ENCODE results near the gene KCNK10.

KCNK10 gene

GRCh38 chr14:88323086-88323522, at the start of gene KCNK10:
Gene KCNK10 (minus strand): TSS chr14:88323269. CDS start chr14:88322798, 471 bp downstream.
- DNase-seq (ENCODE audit: low read depth) = no peak

DNA sequence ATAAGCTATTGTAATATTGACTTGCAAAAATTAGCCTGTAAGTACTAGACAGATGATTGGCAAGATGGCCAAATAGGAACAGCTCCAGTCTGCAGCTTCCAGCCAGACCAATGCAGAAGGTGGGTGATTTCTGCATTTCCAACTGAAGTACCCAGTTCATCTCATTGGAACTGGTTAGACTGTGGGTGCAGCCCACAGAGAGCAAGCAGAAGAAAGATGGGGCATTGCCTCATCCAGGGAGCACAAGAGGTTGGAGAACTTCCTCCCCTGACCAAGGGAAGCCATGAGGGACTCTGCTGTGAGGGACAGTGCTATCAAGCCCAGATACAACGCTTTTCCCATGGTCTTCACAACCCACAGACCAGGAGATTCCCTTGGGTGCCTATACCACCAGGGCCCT, 46.4 kb upstream of the KCNK10 start:
- no peak for DNase-seq (ENCODE audit: low read depth)

DNA sequence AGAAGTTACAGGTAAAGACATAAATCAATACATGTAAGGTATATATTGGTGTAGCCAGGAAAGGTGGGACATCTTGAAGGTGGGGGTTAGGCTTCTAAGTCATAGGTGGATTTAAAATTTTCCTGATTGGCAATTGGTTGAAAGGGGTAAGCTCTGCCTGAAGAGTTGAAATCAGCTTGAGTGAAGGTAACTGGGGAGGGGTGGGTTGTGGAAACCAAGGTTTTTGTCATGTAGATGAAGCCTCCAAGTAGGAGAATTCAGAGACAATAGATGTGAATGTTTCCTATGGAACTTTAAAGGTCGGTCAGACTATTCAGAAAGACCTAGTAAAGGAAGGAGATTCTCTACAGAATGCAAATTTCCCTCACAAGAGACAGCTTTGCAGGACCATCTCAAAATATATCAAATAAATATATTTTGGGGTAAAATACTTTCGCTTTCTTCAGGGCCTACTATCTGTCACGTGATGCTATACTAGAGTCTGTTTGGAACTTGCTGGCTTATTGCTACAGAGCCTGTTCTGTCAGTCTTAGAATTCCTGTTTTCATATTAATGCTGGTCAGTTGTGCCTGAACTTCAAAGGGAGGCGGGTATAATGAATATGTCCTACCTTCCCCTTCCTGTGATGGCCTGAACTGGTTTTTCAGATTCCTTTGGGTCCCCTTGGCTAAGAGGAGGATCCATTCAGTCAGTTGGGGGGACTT, 41.8 kb upstream of the KCNK10 start:
- DNase-seq (ENCODE audit: low read depth) = no peak

DNA sequence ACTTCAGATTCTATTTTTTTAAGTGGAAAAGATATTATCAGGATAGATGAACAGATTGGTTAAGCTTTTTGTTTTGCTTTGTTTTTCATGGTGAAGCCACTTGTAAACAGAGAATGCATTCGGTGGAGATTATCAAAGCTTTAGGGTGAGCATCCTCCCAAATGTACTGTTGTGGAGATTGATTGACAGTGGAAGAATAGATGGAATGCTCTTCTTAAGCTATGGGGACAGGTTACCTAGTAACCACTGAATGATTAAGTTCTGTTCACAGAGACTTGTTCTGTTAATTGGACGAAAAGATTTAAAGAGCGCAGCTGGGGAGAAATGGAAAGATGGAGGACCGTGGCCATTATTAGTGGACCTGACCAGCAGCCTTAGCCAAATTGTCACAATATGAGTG, 40.6 kb upstream of the KCNK10 start:
- no peak for DNase-seq (ENCODE audit: low read depth)

- DNase-seq (ENCODE audit: low read depth) = no peak
These were observed 36.4 kb upstream of the KCNK10 start for GRCh38 chr14:88359500-88359899.

GRCh38 chr14:88354358-88354757, 31.3 kb upstream of the KCNK10 start:
- no peak for DNase-seq (ENCODE audit: low read depth)

GRCh38 chr14:88352698-88353097, 29.6 kb upstream of the KCNK10 start:
- no peak for DNase-seq (ENCODE audit: low read depth)

- no peak for DNase-seq (ENCODE audit: low read depth)
These were observed 29.1 kb upstream of the KCNK10 start for GRCh38 chr14:88351966-88352691.

- no peak for DNase-seq (ENCODE audit: low read depth)
These were observed 25.5 kb upstream of the KCNK10 start for GRCh38 chr14:88348546-88348945.

DNA sequence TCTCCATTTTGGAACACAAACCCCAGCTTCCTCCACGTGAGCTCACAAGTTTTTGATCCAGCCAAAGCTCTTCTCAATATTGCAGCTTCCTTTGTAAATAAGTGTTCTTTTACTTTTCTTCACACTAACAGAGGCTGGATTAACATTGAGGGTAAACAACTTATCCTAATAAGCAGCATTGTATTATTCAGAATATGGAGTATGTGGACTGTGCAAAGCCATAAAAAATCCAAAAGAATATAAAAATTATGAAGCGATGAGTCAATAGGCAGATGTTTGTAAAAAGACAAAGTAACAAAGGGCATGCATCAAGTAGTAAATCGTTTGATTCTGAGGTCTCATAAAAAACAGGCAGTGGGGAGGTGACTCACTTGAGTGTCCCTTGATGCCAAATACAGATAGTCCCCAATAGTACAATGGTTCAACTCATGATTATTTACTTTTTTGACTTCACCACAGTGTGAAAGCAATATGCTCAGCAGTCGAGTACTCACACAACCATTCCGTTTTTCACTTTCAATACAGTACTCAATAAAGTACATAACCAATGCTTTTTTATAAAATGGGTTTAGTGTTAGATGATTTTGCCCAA, 23.1 kb upstream of the KCNK10 start:
- no peak for DNase-seq (ENCODE audit: low read depth)

DNA sequence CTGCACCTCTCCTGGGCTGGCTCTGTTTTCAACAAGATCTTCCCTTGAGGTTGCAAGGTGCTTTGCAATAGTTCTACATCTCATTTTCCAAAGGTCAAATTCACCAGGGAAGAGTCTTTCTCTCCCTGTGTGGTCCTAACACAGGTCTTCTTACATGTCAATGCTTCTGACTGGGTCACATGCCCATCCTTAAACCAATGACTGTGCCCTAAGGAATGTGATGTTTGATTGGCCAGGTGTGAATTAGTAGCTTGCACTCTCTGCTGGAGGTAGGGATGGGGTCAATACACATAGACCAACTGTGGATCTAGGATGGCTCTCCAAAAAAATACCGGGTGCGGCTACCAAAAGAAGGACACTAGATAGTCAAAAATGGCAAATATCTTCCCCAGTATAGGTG, 19.9 kb upstream of the KCNK10 start:
- DNase-seq (ENCODE audit: low read depth) = no peak

GRCh38 chr14:88340357-88340756, 17.3 kb upstream of the KCNK10 start:
- no peak for DNase-seq (ENCODE audit: low read depth)

GRCh38 chr14:88333036-88333435, 10.0 kb upstream of the KCNK10 start:
- no peak for DNase-seq (ENCODE audit: low read depth)

GRCh38 chr14:88327497-88327896, 4.4 kb upstream of the KCNK10 start:
- no peak for DNase-seq (ENCODE audit: low read depth)

- DNase-seq (ENCODE audit: low read depth) = no peak
These were observed 3.5 kb upstream of the KCNK10 start for GRCh38 chr14:88326352-88327103.

- DNase-seq (ENCODE audit: low read depth) = no peak
These were observed 2.8 kb upstream of the KCNK10 start for GRCh38 chr14:88325883-88326282.

DNA sequence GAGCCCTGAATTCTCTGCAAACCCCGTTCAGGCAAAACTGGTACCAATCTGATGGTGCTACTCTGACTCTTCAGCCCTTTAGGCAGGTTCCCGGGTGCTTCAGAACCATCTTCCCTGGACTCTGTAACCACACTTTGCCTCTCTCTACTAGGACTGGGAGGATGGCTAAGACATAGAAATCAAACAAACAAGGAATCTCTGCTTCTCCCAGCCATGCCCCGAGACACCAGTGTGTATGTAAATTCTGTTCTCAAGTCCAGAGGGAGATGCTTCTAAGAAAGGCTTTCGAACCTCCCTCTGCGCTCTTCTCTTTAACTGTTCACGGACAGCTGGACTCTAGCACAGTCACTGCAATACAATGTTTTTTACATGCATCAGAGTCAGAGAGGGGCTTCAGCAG, 1.9 kb upstream of the KCNK10 start:
- no peak for DNase-seq (ENCODE audit: low read depth)

DNA sequence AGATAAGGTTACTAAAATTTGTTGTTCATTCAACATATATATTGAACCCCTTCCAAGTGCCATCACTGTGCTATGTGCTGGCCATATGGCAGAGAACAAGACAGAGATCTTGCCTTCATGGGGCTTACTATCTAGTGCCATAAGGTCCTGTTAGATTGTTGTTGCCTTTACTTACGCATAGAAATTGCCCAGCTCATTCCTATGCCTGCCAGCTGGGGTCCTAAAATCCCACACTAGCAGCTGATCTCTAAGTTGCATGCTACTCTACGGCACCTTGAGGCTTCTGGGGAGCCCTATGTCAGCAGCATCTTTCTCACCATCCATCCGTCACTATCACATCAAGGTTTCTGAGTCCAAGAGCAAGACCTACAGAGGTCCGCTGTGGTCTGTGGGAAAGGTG, 1.4 kb upstream of the KCNK10 start:
- no peak for DNase-seq (ENCODE audit: low read depth)

DNA sequence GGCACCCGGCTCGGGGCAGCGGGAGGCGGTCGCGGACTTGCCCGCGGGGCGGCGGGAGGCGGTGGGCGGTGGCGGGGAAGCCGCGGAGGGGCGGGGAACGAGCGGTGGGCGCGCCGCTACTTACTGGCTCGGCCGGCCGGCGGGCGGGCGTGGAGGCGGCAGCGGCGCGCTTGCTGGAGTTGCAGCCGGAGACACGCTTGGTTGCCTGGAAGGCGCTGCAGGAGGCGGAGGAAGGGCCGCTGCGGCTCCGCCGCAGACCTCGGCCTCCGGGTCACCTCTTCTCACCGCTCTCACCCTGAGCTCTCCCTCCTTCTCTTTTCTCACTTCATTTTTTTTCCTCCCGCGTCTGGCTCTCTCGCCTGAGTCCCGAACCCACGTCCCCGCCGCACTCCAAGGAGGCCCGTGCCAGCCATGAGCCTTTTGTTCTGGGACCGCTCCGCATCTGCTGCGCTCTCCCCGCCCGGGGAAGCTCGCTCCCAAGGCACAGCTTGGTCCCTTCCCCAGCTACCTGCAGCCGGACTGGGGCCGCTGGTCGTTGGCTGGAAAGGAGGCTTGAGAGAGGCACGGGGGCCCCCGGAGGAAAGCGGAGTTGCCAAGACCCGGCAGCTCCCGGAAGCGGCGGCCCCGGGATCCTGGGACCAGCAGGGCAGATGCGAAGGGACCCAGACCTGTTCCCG, 592 bp upstream of the KCNK10 start:
- DNase-seq (ENCODE audit: low read depth) = no peak

- DNase-seq (ENCODE audit: low read depth) = no peak
These were observed 474 bp downstream of the KCNK10 start for GRCh38 chr14:88322504-88323085.

- DNase-seq (ENCODE audit: low read depth) = no peak
These were observed 1.2 kb downstream of the KCNK10 start for GRCh38 chr14:88321692-88322503.
